Astrocyte (in vitro differentiated cells and primary cell): ENCODE measurements around the gene RBFOX2. TPM values are rescaled to one million over a fixed set of nuclear protein-coding genes. Genes with fewer than 3 reads are reported as not detected.

Experiments
- DNase-seq: peaks from one replicate; pipeline ENCODE4 v3.0.0-alpha.2; 2010; ENCODE audit warnings: low read depth
- FAIRE-seq: peaks from 2 replicates; lab custom pipeline; 2011; peaks lifted over from hg19 to GRCh38; lab: Jason Lieb, UNC
- H2AFZ ChIP-seq: 2 replicates; pipeline ENCODE4 v1.6.0; 2012; ENCODE audit warnings: low read depth, low read length, inconsistent platforms
- H3K27ac ChIP-seq: 2 replicates; pipeline ENCODE4 v1.5.1; 2011; ENCODE audit warnings: low read depth, low read length, inconsistent platforms
- H3K27me3 ChIP-seq: 2 replicates; pipeline ENCODE4 v1.6.0; 2011; ENCODE audit warnings: low read length, inconsistent platforms; ENCODE audit not compliant: insufficient read depth
- H3K36me3 ChIP-seq: 2 replicates; pipeline ENCODE4 v1.5.1; 2011; ENCODE audit warnings: low read length, inconsistent platforms; ENCODE audit not compliant: insufficient read depth
- H3K4me1 ChIP-seq: 2 replicates; pipeline ENCODE4 v1.5.1; 2011; ENCODE audit warnings: low read length, inconsistent platforms; ENCODE audit not compliant: insufficient read depth
- H3K4me2 ChIP-seq: 2 replicates; pipeline ENCODE4 v1.6.0; 2012; ENCODE audit warnings: low read length, inconsistent platforms
- H3K4me3 ChIP-seq: 2 replicates; pipeline ENCODE4 v1.5.1; 2011; ENCODE audit warnings: low read depth, mild to moderate bottlenecking, low read length, inconsistent platforms; ENCODE audit not compliant: insufficient read depth
- H3K79me2 ChIP-seq: 2 replicates; pipeline ENCODE4 v1.6.0; 2012; ENCODE audit warnings: mild to moderate bottlenecking, low read length, inconsistent platforms; ENCODE audit not compliant: insufficient read depth
- H3K9ac ChIP-seq: 2 replicates; pipeline ENCODE4 v1.6.0; 2012; ENCODE audit warnings: mild to moderate bottlenecking, low read length, inconsistent platforms
- H3K9me3 ChIP-seq: 2 replicates; pipeline ENCODE4 v1.5.1; 2012; ENCODE audit warnings: low read depth, mild to moderate bottlenecking, low read length, inconsistent platforms; ENCODE audit not compliant: insufficient read depth
- H4K20me1 ChIP-seq: 2 replicates; pipeline ENCODE4 v1.6.0; 2012; ENCODE audit warnings: low read length, inconsistent platforms; ENCODE audit not compliant: insufficient read depth
- H3K27ac Mint-ChIP-seq: one replicate; pipeline ENCODE4 v1.8.0; 2021; ENCODE audit warnings: mild to moderate bottlenecking, mixed read lengths; ENCODE audit not compliant: unreplicated experiment
- H3K27me3 Mint-ChIP-seq: one replicate; pipeline ENCODE4 v1.8.0; 2021; ENCODE audit warnings: low read depth, mixed read lengths; ENCODE audit not compliant: unreplicated experiment
- H3K36me3 Mint-ChIP-seq: one replicate; pipeline ENCODE4 v1.8.0; 2021; ENCODE audit warnings: low read depth, mixed read lengths; ENCODE audit not compliant: unreplicated experiment
- H3K4me1 Mint-ChIP-seq: one replicate; pipeline ENCODE4 v1.8.0; 2021; ENCODE audit warnings: low read depth, mixed read lengths; ENCODE audit not compliant: unreplicated experiment
- H3K4me3 Mint-ChIP-seq: one replicate; pipeline ENCODE4 v1.8.0; 2021; ENCODE audit warnings: mild to moderate bottlenecking, moderate library complexity, mixed read lengths; ENCODE audit not compliant: unreplicated experiment
- H3K9me3 Mint-ChIP-seq: one replicate; pipeline ENCODE4 v1.8.0; 2021; ENCODE audit warnings: mild to moderate bottlenecking, mixed read lengths; ENCODE audit not compliant: unreplicated experiment
- EZH2 ChIP-seq: IDR thresholded peaks from 2 replicates; pipeline ENCODE4 v1.6.1; 2012; ENCODE audit warnings: mild to moderate bottlenecking, low read length, inconsistent platforms; ENCODE audit not compliant: insufficient read depth
- total RNA-seq: library from RNA; stranded (reverse); gene quantifications from 2 replicates; pipeline ENCODE4 v1.2.1, GENCODE V29; 2021
- TF ChIP-seq, protein P1 (sequence below): IDR thresholded peaks from 2 replicates; pipeline ENCODE4 v1.5.1; 2011; ENCODE audit warnings: low read depth, mild to moderate bottlenecking, inconsistent platforms, low read length, moderate library complexity; ENCODE audit not compliant: insufficient read depth

RBFOX2 gene
- total RNA-seq, 1 donor from 2014 or later: 169 TPM

DNA sequence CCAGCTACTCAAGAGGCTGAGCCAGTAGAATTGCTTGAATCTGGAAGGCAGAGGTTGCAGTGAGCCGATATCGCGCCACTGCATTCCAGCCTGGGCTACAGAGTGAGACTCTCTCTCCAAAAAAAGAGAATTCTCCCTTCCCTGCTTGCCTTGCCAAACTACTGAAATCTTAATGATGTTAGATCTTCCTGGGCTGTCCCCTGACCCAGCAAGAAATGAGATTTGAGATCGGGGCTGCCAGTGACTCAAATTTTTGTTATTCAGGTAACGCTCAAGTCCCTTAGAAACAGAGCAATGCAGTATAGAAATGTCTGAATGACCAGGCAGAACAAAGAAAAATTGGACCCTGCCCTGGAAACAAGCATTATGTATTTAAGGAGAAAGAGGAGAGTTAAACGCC, 4.0 kb upstream of the RBFOX2 start:
- H3K4me2 ChIP-seq: no peak overlapping the region
- Mint-ChIP-seq H3K36me3 (no peaks in the 10 kb centered on the region), H3K4me3 (no peak overlapping the region), H3K27ac (no peak overlapping the region), H3K27me3 (peaks cover 2% of the 10 kb centered on the region), H3K9me3 (no peaks in the 10 kb centered on the region), H3K4me1 (no peaks in the 10 kb centered on the region)
- H3K27me3 ChIP-seq: peaks cover 3% of the 10 kb centered on the region
- no peak overlapping the region for H3K4me3 ChIP-seq
- H3K36me3 ChIP-seq: no peaks in the 10 kb centered on the region
- no peak for TF ChIP-seq EZH2
- TF ChIP-seq, protein P1, sequence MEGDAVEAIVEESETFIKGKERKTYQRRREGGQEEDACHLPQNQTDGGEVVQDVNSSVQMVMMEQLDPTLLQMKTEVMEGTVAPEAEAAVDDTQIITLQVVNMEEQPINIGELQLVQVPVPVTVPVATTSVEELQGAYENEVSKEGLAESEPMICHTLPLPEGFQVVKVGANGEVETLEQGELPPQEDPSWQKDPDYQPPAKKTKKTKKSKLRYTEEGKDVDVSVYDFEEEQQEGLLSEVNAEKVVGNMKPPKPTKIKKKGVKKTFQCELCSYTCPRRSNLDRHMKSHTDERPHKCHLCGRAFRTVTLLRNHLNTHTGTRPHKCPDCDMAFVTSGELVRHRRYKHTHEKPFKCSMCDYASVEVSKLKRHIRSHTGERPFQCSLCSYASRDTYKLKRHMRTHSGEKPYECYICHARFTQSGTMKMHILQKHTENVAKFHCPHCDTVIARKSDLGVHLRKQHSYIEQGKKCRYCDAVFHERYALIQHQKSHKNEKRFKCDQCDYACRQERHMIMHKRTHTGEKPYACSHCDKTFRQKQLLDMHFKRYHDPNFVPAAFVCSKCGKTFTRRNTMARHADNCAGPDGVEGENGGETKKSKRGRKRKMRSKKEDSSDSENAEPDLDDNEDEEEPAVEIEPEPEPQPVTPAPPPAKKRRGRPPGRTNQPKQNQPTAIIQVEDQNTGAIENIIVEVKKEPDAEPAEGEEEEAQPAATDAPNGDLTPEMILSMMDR: no peak
- peaks cover 6% of the 10 kb centered on the region for H3K79me2 ChIP-seq
- H3K9me3 ChIP-seq: no peaks in the 10 kb centered on the region
- no peak for DNase-seq
- FAIRE-seq: no peak
- no peak overlapping the region for H3K9ac ChIP-seq
- no peak overlapping the region for H3K27ac ChIP-seq
- no peak overlapping the region for H2AFZ ChIP-seq
- peaks cover 4% of the 10 kb centered on the region for H3K4me1 ChIP-seq
- peaks cover 2% of the 10 kb centered on the region for H4K20me1 ChIP-seq

DNA sequence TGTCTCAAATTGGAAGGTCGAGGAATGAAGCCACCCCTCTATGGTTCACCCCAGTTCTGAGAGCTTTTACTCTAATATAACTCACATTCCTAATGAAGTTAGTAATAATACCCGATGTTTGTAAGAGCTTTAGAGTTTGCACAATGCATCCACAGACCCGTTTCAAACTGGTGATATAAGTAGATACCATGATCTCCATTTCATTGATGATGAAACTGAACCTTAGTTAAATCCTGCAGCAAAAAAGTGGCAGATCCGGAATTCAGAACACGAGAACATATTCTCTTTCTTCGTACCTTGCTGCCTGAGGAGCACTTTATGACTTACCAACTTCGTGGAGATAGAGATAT, 757 bp upstream of the RBFOX2 start:
- DNase-seq (no peak), FAIRE-seq (no peak)
- Mint-ChIP-seq H3K9me3 (no peaks in the 10 kb centered on the region), H3K4me1 (peaks cover 8% of the 10 kb centered on the region), H3K36me3 (peaks cover 1% of the 10 kb centered on the region), H3K27ac (peak overlapping the region; percentile 63), H3K4me3 (peak overlapping the region; percentile 81), H3K27me3 (peaks cover 2% of the 10 kb centered on the region)
- H2AFZ ChIP-seq: peak overlapping the region; percentile 85
- H3K27me3 ChIP-seq: no peaks in the 10 kb centered on the region
- peaks cover 34% of the 10 kb centered on the region for H3K79me2 ChIP-seq
- H3K36me3 ChIP-seq: peaks cover 8% of the 10 kb centered on the region
- H3K27ac ChIP-seq: peak overlapping the region; percentile 18
- peak overlapping the region; percentile 87 for H3K4me2 ChIP-seq
- H3K4me1 ChIP-seq: peaks cover 11% of the 10 kb centered on the region
- peak overlapping the region; percentile 65 for H3K4me3 ChIP-seq
- H3K9me3 ChIP-seq: no peaks in the 10 kb centered on the region
- peaks cover 27% of the 10 kb centered on the region for H4K20me1 ChIP-seq
- H3K9ac ChIP-seq: peak overlapping the region; percentile 79
- TF ChIP-seq, protein P1: no peak
- no peak for TF ChIP-seq EZH2

DNA sequence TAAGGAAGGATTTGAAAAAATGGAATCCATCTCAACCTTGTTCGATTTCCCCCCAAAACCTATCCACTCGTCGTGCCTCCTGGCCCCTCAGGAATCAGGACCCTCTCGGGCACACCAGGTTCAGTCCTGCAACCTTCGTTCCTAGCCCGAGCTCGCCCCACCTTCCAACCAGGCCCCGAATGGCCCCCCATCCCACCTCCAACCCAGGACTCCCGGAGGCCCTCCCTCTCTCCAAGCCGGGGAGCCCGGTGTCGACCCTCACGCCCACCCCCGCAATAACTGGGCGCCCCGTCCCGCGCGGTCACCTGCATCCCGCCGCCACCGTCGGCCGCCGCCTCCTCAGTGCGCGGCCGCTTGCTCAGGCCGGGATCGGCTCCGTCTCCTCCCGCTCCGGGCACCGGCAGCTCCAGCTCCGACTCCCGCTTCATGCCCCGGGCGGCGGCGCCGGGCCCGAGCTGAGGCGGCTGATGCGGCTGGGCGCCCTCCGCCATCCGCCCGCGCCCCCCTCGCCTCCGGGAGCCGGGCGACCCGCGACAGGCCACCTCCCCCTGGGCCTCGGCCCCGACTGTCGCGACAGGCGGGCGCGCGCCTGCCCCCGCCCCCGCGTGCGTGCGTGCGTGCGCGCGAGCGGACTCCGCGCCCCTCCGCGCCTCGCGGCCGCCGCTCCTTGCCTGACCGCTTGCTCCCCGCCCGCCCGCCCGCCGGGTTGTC, 534 bp downstream of the RBFOX2 start:
- H3K4me1 Mint-ChIP-seq: peaks cover 14% of the 10 kb centered on the region
- Histone ChIP-seq H3K4me3 (peak overlapping the region; percentile 91), H2AFZ (peak overlapping the region; percentile 72), H3K4me1 (peaks cover 11% of the 10 kb centered on the region), H3K9ac (peak overlapping the region; percentile 92), H3K4me2 (peak overlapping the region; percentile 96), H3K27me3 (no peaks in the 10 kb centered on the region), H3K27ac (peak overlapping the region; percentile 71), H3K36me3 (peaks cover 8% of the 10 kb centered on the region), H3K9me3 (no peaks in the 10 kb centered on the region), H3K79me2 (peaks cover 47% of the 10 kb centered on the region), H4K20me1 (peaks cover 37% of the 10 kb centered on the region)
- H3K4me3 Mint-ChIP-seq: peak overlapping the region; percentile 94
- DNase-seq: no peak
- H3K9me3 Mint-ChIP-seq: no peaks in the 10 kb centered on the region
- H3K36me3 Mint-ChIP-seq: peaks cover 1% of the 10 kb centered on the region
- peaks cover 2% of the 10 kb centered on the region for H3K27me3 Mint-ChIP-seq
- no peak for TF ChIP-seq EZH2
- TF ChIP-seq, protein P1: no peak
- peak overlapping the region; percentile 44 for H3K27ac Mint-ChIP-seq
- no peak for FAIRE-seq
